Calu3 (cell line): ENCODE results near the gene RNF208. TPM values are rescaled to one million over a fixed set of nuclear protein-coding genes. Genes with fewer than 3 reads are reported as not detected.
"Not testable (repeated sequence)": the region's sequence is repeated elsewhere in the genome, so short reads cannot be mapped to it uniquely, and the experiment has no call there.

Source experiments
- BruUV-seq: library from RNA; stranded (reverse); fragments of 400-500 nt; replicated peaks from 2 replicates; lab custom pipeline; 2021; lab: Mats Ljungman, UMichigan
- CTCF ChIA-PET: fragments of 300-600 bp; sonication (Branson Sonifier 250); formaldehyde crosslinking; loops from one replicate; lab custom pipeline; 2022; ENCODE audit warnings: antibody characterized with exemption; lab: Charles Lee
- DNase-seq: peaks from one replicate; pipeline ENCODE4 v3.0.0; 2022
- H3K27ac Mint-ChIP-seq: one replicate; pipeline ENCODE4 v1.8.0; 2022; ENCODE audit warnings: mixed read lengths; ENCODE audit not compliant: unreplicated experiment
- H3K27me3 Mint-ChIP-seq: one replicate; pipeline ENCODE4 v1.8.0; 2022; ENCODE audit warnings: mixed read lengths; ENCODE audit not compliant: unreplicated experiment
- H3K36me3 Mint-ChIP-seq: one replicate; pipeline ENCODE4 v1.8.0; 2022; ENCODE audit warnings: mild to moderate bottlenecking, moderate library complexity, mixed read lengths; ENCODE audit not compliant: insufficient read depth, unreplicated experiment
- H3K4me1 Mint-ChIP-seq: one replicate; pipeline ENCODE4 v1.8.0; 2022; ENCODE audit warnings: mild to moderate bottlenecking, low read depth, mixed read lengths; ENCODE audit not compliant: unreplicated experiment
- H3K4me3 Mint-ChIP-seq: one replicate; pipeline ENCODE4 v1.8.0; 2022; ENCODE audit warnings: mild to moderate bottlenecking, low read depth, moderate library complexity, mixed read lengths; ENCODE audit not compliant: unreplicated experiment
- H3K9me3 Mint-ChIP-seq: one replicate; pipeline ENCODE4 v1.8.0; 2022; ENCODE audit warnings: low read depth, mixed read lengths; ENCODE audit not compliant: unreplicated experiment
- intact Hi-C: fragments of 100-400 bp; cut with micrococcal nuclease; formaldehyde crosslinking; loops from one replicate; pipeline ENCODE4 v1.10.0; 2022; ENCODE audit not compliant: unreplicated experiment
- total RNA-seq: library from RNA; stranded (reverse); gene quantifications from 2 replicates; pipeline ENCODE4 v1.2.3, GENCODE V29; 2022
- TF ChIP-seq, protein P1 (sequence below): fragments of 200-600 bp; IDR thresholded peaks from one replicate; pipeline ENCODE4 v1.8.0; 2022; ENCODE audit warnings: antibody characterized with exemption; ENCODE audit not compliant: unreplicated experiment

The RNF208 gene
- total RNA-seq, 1 experiment from 2014 or later, result 10.1 TPM

DNA sequence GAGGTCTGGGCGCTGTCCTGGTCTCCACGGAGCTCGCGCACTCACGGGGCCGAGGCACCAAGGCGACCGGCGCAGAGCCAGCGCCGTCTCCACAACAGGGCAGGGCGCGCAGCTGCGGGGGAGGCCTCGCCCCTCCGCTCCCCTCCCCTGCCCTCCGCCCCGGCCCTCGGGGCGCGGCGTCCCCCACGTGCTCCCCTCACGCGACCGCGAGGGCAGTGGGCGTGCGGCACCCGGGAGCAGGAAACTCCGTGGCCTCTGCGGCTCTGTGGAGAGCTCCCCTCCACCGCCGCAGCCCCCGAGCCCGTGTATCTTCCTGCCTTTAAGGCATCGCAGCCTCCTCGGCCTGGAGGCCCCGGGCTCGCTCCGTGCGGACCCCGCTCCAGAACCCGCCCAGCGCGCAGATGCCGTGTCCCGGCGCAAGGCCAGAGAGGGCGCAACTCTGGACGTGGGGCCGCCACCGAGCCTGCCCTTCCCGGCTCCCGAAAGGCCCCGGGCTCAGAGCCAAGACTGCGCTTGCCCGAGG is 18.3 kb upstream of the RNF208 start:
- H3K27ac Mint-ChIP-seq, result peak overlapping the region; percentile 100
- no peak for DNase-seq

DNA sequence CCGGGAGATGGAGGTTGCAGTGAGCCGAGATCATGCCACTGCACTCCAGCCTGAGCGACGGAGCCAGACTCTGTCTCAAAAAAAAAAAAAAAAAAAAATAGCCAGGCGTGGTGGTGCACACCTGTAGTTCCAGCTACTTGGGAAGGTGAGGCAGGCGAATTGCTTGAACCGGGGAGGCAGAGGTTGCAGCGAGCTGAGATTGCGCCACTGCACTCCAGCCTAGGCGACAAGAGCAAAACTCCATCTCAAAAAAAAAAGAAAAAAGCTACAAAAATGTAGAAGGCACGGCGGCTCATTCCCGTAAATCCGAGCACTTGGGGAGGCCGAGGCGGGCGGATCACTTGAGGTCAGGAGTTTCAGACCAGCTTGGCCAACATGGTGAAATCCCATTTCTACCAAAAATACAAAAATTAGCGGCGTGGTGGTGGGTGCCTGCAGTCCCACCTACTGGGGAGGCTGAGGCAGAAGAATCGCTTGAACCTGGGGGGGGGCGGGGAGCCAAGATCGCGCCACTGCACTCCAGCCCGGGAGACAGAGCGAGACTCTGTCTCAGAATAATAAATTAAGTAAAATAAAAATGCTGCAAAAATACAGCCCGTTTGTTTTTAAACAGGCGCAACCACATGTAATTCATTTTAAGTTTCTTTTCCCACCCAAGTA is 17.6 kb upstream of the RNF208 start:
- peaks cover 36% of the 10 kb centered on the region for H3K4me1 Mint-ChIP-seq
- TSS peak; percentile 53 for BruUV-seq
- H3K27ac Mint-ChIP-seq, DNase-seq, H3K9me3 Mint-ChIP-seq, intact Hi-C loops: not testable (repeated sequence)
- H3K4me3 Mint-ChIP-seq, result peak overlapping the region; percentile 76
- peaks cover 24% of the 10 kb centered on the region for H3K27me3 Mint-ChIP-seq
- peaks cover 68% of the 10 kb centered on the region for H3K36me3 Mint-ChIP-seq
- CTCF ChIA-PET, result interaction anchor here (1.4 kb wide), 1 partner anchor 15 kb away, joined by 3 read pairs; no protein-coding TSS in a partner anchor

More for the DNA sequence above, 18.3 kb upstream of the RNF208 start:
- Mint-ChIP-seq H3K4me3 (peak overlapping the region; percentile 76), H3K27me3 (peaks cover 17% of the 10 kb centered on the region), H3K36me3 (peaks cover 68% of the 10 kb centered on the region), H3K4me1 (peaks cover 28% of the 10 kb centered on the region), H3K9me3 (no peaks in the 10 kb centered on the region)
- BruUV-seq, result no TSS peak
- CTCF ChIA-PET, result interaction anchor here (0.8 to 1.4 kb wide), 2 partner anchors 14 to 182 kb away, joined by 3 to 5 read pairs; partner anchors contain the start of gene EXD3
- TF ChIP-seq, protein P1, sequence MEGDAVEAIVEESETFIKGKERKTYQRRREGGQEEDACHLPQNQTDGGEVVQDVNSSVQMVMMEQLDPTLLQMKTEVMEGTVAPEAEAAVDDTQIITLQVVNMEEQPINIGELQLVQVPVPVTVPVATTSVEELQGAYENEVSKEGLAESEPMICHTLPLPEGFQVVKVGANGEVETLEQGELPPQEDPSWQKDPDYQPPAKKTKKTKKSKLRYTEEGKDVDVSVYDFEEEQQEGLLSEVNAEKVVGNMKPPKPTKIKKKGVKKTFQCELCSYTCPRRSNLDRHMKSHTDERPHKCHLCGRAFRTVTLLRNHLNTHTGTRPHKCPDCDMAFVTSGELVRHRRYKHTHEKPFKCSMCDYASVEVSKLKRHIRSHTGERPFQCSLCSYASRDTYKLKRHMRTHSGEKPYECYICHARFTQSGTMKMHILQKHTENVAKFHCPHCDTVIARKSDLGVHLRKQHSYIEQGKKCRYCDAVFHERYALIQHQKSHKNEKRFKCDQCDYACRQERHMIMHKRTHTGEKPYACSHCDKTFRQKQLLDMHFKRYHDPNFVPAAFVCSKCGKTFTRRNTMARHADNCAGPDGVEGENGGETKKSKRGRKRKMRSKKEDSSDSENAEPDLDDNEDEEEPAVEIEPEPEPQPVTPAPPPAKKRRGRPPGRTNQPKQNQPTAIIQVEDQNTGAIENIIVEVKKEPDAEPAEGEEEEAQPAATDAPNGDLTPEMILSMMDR, result no peak
- intact Hi-C loops, result no loop called here

DNA sequence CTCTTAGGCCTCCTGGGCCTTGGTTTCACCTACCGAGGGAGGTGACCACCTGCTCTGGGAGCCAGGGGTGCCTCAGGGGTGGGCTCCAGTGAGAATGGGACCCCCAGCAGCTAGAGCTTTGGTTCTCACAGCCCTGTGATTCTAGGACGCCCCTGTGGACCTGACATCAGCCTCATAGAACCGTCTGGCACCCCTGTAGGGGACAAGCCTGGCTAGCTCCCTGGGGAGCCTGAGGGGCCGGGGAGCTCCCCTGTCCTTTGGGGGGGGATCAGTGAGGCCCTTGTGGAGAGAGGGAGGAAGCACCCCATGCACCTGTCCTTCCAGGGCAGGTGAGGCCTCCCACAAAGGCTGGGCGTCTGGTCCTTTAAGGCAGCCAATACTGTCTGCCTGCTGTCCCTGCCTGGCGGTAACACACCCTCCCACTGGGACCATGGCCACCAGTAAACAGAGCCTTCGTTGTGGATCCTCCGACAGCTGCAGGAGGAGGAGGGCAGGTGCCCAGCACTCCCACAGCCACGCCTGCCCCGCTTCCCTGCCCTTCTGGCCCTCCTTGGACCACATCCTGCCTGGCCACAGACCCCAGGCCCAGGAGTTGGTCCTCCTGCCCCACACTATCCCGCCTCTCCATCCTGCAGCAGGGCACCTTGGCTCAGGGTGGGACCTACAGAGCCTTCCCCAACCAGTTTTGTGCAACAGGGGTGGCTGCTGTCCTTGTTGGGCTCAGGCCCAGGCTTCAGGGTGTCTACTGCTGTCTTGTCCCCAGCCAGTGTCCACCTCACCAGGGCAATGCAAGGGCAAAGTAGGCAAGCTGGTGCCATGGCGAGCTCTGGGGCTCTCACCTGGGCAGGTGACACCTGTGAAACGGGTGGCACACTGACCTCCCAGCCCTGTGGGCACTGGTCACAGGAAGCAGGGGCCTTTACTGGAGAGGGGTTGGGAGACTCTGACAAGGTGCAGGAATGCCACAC is 16.0 kb upstream of the RNF208 start:
- peak overlapping the region; percentile 43 for H3K4me3 Mint-ChIP-seq
- intact Hi-C loops, result no loop called here
- no TSS peak for BruUV-seq
- no peaks in the 10 kb centered on the region for H3K9me3 Mint-ChIP-seq
- TF ChIP-seq, protein P1, result no peak
- no peak for DNase-seq
- H3K27me3 Mint-ChIP-seq, result peaks cover 30% of the 10 kb centered on the region
- H3K4me1 Mint-ChIP-seq, result peaks cover 27% of the 10 kb centered on the region
- peaks cover 53% of the 10 kb centered on the region for H3K36me3 Mint-ChIP-seq
- H3K27ac Mint-ChIP-seq, result no peak overlapping the region
- CTCF ChIA-PET, result no interaction called here

DNA sequence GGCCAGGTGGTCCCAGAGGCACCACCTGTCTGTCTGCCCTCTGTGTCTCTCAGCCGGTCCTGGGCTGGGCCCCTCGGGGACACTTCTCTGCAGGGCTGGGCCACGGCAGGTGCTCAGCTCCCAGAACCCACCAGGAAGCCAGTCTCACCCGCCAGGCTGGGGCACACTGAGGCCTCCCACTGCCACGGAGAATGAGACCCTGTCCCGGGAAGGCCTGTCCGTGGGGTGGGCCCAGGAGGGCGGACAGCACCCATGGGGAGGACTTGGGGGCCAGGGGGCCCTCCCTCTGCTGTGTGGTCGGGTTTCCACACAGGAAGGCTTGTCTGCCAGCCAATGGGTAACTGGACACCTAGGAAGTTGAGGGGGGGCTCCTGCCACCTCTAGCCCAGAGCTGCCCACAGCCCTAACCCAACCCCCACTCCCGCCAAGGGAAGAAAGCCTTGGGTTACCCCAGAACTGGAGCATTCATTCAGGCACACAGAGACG is 14.9 kb upstream of the RNF208 start:
- peaks cover 42% of the 10 kb centered on the region for H3K36me3 Mint-ChIP-seq
- H3K4me3 Mint-ChIP-seq, result no peak overlapping the region
- no peak for DNase-seq
- peaks cover 30% of the 10 kb centered on the region for H3K27me3 Mint-ChIP-seq
- H3K27ac Mint-ChIP-seq, result no peak overlapping the region
- peaks cover 27% of the 10 kb centered on the region for H3K4me1 Mint-ChIP-seq
- TF ChIP-seq, protein P1, result no peak
- BruUV-seq, result no TSS peak
- H3K9me3 Mint-ChIP-seq, result no peaks in the 10 kb centered on the region
- CTCF ChIA-PET, result interaction anchor here (0.6 to 1.5 kb wide), 13 partner anchors 10 to 107 kb away, joined by 3 to 8 read pairs (median 4); partner anchors contain the start of genes ANAPC2, RNF224, SSNA1 and TOR4A
- intact Hi-C loops, result no loop called here
